ENCODE data around the gene UBE2G2. TPM values are rescaled to one million over a fixed set of nuclear protein-coding genes. Genes with fewer than 3 reads are reported as not detected.

The UBE2G2 gene
- total RNA-seq, 1 donor from 2014 or later = 65.0 TPM

DNA sequence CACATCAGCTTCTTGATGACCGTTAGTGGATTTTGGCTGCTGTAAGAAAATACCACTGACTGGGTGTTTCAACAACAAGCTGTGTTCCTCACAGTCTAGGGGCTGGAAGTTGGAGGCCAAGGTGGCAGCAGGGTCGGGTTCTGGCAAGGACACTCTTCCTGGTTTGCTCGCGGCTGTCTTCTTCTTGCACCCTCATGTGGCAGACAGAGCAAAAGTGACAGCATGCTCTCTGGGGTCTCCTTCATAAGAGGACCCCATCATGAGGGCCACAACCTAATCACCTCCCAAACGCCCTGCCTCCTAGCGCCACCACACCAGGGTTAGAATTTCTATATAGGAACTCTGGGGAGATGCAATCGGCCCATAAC, 71.6 kb downstream of the UBE2G2 start:
- DNase-seq (ENCODE audit: low read depth in 2 of 2) = no peak

- DNase-seq (ENCODE audit: low read depth in 2 of 2) = no peak
Observed at GRCh38 chr21:44729336-44730027, 72.1 kb downstream of the UBE2G2 start.

DNA sequence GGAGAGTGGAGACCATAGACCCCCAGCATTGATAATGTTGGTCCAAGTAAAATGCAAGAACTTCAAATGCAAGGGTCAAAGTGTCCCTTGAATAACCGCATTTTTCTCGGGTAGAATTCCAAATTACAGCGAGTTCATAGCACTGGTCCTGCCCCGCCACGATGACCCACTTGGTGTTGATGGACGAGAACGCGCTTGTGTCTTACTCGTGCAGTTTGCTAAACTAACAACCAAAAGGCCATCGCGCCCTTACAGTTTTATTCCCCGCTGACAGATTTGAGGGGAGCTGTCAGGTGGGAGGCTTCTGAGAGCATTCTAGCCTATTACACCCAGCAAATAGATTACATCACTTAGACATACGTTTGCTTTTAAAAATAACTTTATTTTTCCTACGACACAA, 72.9 kb downstream of the UBE2G2 start:
- no peak for DNase-seq (ENCODE audit: low read depth in 2 of 2)

DNA sequence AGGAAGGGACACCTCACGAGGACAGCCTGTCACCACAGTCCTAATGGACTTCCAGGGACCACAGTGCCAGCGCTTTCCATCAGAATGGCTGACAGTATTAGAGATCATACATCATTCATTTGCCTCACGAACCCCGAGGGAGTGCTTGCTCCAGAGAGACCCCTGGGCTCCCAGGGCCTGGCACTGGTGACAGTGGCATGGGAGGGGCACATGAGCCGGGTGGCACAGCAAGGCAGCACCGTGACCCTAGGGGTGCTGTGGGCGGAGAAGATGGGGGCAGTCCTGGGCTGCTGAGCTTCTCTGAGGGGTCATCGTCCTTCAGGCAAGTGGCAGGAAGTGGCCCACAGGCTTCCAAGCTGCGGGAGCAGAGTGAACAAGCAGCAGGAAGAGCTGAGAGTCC, 73.9 kb downstream of the UBE2G2 start:
- DNase-seq (ENCODE audit: low read depth in 2 of 2) = no peak

DNA sequence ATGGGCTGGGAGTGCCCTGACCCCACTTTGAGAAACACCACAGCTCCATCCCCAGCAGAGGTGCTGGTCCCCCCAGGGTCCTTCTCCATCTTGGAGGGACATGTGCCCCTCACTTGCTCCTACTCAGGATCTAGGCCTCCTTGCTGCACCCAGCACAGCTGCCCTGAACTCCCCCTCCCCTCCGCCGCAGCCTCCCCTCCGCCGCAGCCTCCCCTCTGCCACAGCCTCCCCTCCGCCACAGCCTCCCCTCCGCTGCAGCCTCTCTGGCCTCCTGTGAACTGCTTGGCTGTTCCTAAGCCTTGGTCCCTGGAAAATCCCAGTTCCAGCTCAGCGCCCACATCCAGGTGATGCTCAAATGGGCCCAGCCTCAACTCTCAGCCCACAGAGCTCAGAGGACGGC, 74.3 kb downstream of the UBE2G2 start:
- DNase-seq (ENCODE audit: low read depth in 2 of 2) = no peak

GRCh38 chr21:44726826-44727225, 74.8 kb downstream of the UBE2G2 start:
- no peak for DNase-seq (ENCODE audit: low read depth in 2 of 2)

DNA sequence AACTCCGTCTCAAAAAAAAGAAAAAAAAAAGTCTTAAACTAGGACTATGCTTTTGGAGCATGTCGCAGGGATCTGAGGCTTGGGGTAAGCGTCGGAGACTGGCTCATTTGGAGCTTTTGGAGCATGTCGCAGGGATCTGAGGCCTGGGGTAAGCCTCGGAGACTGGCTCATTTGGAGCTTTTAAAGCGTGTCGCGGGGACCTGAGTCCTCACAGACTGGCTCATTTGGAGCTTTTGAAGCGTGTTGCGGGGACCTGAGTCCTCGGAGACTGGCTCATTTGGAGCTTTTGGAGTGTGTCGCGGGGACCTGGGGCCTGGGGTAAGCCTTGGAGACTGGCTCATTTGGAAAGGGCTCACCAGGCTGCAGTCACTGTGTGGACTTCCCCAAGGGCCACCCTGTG, 76.7 kb downstream of the UBE2G2 start:
- no peak for DNase-seq (ENCODE audit: low read depth in 2 of 2)

DNA sequence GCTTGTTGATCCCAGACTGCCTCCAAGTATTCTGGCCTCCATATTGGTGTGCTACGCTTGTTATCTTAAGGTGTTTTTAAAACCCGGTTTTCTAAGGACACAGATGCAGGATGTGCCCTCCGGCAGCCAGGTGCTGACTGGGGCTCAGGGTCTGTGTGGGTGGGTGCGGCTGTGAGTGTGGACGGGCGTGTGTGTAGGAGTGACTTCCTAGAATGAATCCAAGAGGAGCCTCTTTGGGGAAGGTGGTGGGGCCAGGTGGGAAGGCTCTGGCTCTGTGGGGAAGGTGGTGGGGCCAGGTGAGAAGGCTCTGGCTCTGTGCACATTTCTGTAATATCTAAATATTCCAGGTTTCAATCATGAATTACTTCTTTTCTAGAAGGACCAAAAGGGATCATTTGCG, 77.4 kb downstream of the UBE2G2 start:
- DNase-seq (ENCODE audit: low read depth in 2 of 2) = no peak

DNA sequence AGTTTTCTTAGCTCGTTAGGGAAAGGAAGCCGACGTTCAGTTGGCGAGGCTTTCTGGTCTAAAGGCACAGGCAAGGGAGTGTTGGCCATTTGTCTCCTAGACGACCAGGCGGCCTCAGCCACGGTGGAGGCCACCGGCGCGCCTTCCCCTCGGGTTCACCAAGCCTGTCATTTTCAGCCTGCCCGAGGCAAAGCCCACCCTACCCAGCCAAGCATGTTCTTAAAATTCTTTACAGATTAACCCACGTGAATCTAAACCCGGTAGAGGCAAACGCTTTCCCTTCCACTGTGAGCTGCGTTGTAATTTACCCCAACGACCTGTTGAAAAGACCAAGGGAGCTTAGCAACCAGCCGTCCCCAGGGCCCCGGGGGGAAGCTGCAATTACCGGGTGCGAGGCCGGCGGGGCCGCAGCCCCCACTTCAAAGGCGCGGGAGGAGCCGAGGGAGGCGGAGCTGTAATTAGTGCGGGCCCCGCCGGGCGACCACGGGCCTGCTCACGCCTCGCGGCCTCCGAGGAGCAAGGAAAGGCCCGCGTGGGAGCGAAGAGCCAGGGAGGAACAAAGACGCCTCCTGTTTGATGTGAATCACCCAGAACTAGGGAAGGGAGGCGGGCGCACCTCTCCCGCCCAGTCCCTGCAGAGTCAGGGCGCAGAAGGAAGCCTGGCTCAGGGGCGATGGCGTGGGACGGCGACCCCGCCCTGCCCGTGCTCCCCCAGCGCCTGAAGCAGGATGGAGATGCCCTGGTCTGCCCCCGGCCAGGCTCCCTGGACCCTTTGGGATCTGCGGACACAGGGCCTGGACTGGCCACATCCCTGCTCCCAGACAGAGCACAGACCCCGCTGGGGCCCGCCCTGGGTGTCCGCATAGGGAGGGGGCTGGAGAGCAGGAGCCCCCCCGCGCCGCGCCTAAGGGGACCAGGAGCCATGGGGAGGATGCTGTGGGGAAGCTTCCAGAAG, 78.2 kb downstream of the UBE2G2 start:
- DNase-seq (ENCODE audit: low read depth in 2 of 2) = no peak

- DNase-seq (ENCODE audit: low read depth in 2 of 2) = no peak
Observed at GRCh38 chr21:44722731-44723130, 78.9 kb downstream of the UBE2G2 start.

DNA sequence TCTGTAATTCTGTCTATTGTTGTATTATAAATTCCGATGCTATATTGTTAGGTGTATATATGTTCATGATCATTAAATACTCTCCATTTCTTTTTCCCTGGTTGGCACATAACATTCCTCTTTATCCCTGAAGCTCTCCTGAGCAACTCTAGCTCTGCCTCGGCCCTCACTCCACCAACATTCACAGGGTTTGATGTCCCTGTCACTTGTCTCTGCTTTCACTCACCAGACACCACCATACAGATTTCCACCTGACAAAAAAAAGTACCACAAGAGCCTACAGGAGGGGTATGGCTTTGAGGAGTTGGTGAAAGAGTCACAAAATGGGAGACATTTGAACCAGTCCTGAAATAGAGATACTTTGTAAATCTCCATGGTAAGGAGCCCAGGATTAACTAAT, 81.5 kb downstream of the UBE2G2 start:
- no peak for DNase-seq (ENCODE audit: low read depth in 2 of 2)

Other genes with a start within 250 kb of the UBE2G2 start
- not detected in 2 replicates for gene KRTAP10-3, start 243.0 kb downstream of the UBE2G2 start, total RNA-seq
- gene KRTAP10-4, start 228.1 kb downstream of the UBE2G2 start, total RNA-seq = not detected in 2 replicates
- gene KRTAP10-5, start 221.2 kb downstream of the UBE2G2 start, total RNA-seq = not detected in 2 replicates
- gene KRTAP10-6, start 209.3 kb downstream of the UBE2G2 start, total RNA-seq = not detected in 2 replicates
- not detected in 2 replicates for gene KRTAP10-7, start 201.2 kb downstream of the UBE2G2 start, total RNA-seq
- gene KRTAP10-8, start 189.7 kb downstream of the UBE2G2 start, total RNA-seq = not detected in 2 replicates
- gene KRTAP10-9, start 174.7 kb downstream of the UBE2G2 start, total RNA-seq = not detected in 2 replicates
- not detected in 2 replicates for gene KRTAP10-10, start 164.5 kb downstream of the UBE2G2 start, total RNA-seq
- gene KRTAP10-11, start 155.4 kb downstream of the UBE2G2 start, total RNA-seq = not detected in 2 replicates
- gene KRTAP12-4, start 147.2 kb downstream of the UBE2G2 start, total RNA-seq = not detected in 2 replicates
- not detected in 2 replicates for gene KRTAP12-3, start 143.9 kb downstream of the UBE2G2 start, total RNA-seq
- gene KRTAP12-2, start 134.9 kb downstream of the UBE2G2 start, total RNA-seq = not detected in 2 replicates
- not detected in 2 replicates for gene KRTAP12-1, start 119.7 kb downstream of the UBE2G2 start, total RNA-seq
- not detected in 2 replicates for gene KRTAP10-12, start 104.6 kb downstream of the UBE2G2 start, total RNA-seq
- gene TSPEAR, start 90.2 kb downstream of the UBE2G2 start, total RNA-seq = 0.13 TPM in 2 replicates
- gene SUMO3, start 16.2 kb upstream of the UBE2G2 start, total RNA-seq = 72.7 and 86.4 TPM in 2 replicates
- 256 and 343 TPM in 2 replicates for gene PTTG1IP, start 71.9 kb upstream of the UBE2G2 start, total RNA-seq
- gene ITGB2, start 119.1 kb upstream of the UBE2G2 start, total RNA-seq = 0.13 and 0.25 TPM in 2 replicates
- 17.1 and 17.8 TPM in 2 replicates for gene SLX9, start 138.2 kb upstream of the UBE2G2 start, total RNA-seq